Forelimb muscle (tissue), 1 donor: Measurements from ENCODE around the gene DOCK8. TPM values are rescaled to one million over a fixed set of nuclear protein-coding genes. Genes with fewer than 3 reads are reported as not detected.

ENCODE experiments used
- DNase-seq: peaks from one replicate; pipeline ENCODE4 v3.0.0-alpha.2; 2013; ENCODE audit warnings: low read depth
- polyA plus RNA-seq: library from polyadenylated mRNA; unstranded; fragments of 120-200 nt; gene quantifications from one replicate; pipeline ENCODE4 v1.2.1, GENCODE V29; 2013; ENCODE audit not compliant: insufficient read length

Gene DOCK8
- polyA plus RNA-seq, 1 donor: 6.0 TPM

GRCh38 chr9:266228-266627 is 51.6 kb downstream of the DOCK8 start:
- no peak for DNase-seq

GRCh38 chr9:268616-269015 is 54.0 kb downstream of the DOCK8 start:
- no peak for DNase-seq

GRCh38 chr9:269081-269711 is 54.5 kb downstream of the DOCK8 start:
- no peak for DNase-seq

- no peak for DNase-seq
Observed at GRCh38 chr9:270657-271237, 56.1 kb downstream of the DOCK8 start.

GRCh38 chr9:272251-273213 is 57.9 kb downstream of the DOCK8 start:
- DNase-seq: no peak

GRCh38 chr9:274406-274805 is 59.7 kb downstream of the DOCK8 start:
- no peak for DNase-seq

GRCh38 chr9:277601-278295 is 63.1 kb downstream of the DOCK8 start:
- no peak for DNase-seq

GRCh38 chr9:278651-279050 is 64.0 kb downstream of the DOCK8 start:
- DNase-seq: no peak

GRCh38 chr9:279674-280073 is 65.0 kb downstream of the DOCK8 start:
- no peak for DNase-seq

- DNase-seq: no peak
Observed at GRCh38 chr9:281741-282645, 67.3 kb downstream of the DOCK8 start.

GRCh38 chr9:286071-286740 is 71.5 kb downstream of the DOCK8 start:
- DNase-seq: no peak

- DNase-seq: no peak
Observed at GRCh38 chr9:289121-289520, 74.5 kb downstream of the DOCK8 start.

- DNase-seq: no peak
Observed at GRCh38 chr9:292915-293314, 78.2 kb downstream of the DOCK8 start.

- no peak for DNase-seq
Observed at GRCh38 chr9:295576-295975, 80.9 kb downstream of the DOCK8 start.

GRCh38 chr9:296411-296810 is 81.7 kb downstream of the DOCK8 start:
- DNase-seq: no peak

- DNase-seq: no peak
Observed at GRCh38 chr9:297104-297972, 82.7 kb downstream of the DOCK8 start.

- DNase-seq: no peak
Observed at GRCh38 chr9:303502-303901, 88.8 kb downstream of the DOCK8 start.

GRCh38 chr9:304106-304505 is 89.4 kb downstream of the DOCK8 start:
- DNase-seq: no peak

- DNase-seq: no peak
Observed at GRCh38 chr9:304519-305185, 90.0 kb downstream of the DOCK8 start.
